Bronchial smooth muscle cell (primary cell): ENCODE measurements around the gene CRABP2. TPM values are rescaled to one million over a fixed set of nuclear protein-coding genes. Genes with fewer than 3 reads are reported as not detected.

Source experiments
- total RNA-seq: library from RNA; depleted of rRNA; stranded (reverse); fragments of >200 nt; gene quantifications from 2 replicates; pipeline ENCODE4 v1.2.1, GENCODE V29; 2014

CRABP2 gene
- total RNA-seq = 80.6 and 167 TPM in 2 replicates

GRCh38 chr1:156705321-156705917 is at the start of gene CRABP2:
Gene CRABP2, minus strand, starts transcription at chr1:156705583. Its CDS starts 137 bp downstream, at chr1:156705446.

GRCh38 chr1:156751451-156751756 is 46.0 kb upstream of the CRABP2 start, which contains the start of gene HDGF:
Gene HDGF, minus strand, starts transcription at chr1:156751675. Its CDS starts 246 bp downstream, at chr1:156751429.

GRCh38 chr1:156740741-156741480 is 35.5 kb upstream of the CRABP2 start, which contains the start of gene MRPL24:
Gene MRPL24, minus strand, starts transcription at chr1:156741088. Its CDS starts 2,384 bp downstream, at chr1:156738704.

GRCh38 chr1:156728599-156729462 is 23.4 kb upstream of the CRABP2 start, which contains the start of gene ISG20L2:
Gene ISG20L2, minus strand, starts transcription at chr1:156728766. Its CDS starts 1,114 bp downstream, at chr1:156727652.

GRCh38 chr1:156727926-156728598 is 22.7 kb upstream of the CRABP2 start, which contains the start of gene METTL25B:
Gene METTL25B, plus strand, starts transcription at chr1:156728469. Its CDS starts 636 bp downstream, at chr1:156729105.

DNA sequence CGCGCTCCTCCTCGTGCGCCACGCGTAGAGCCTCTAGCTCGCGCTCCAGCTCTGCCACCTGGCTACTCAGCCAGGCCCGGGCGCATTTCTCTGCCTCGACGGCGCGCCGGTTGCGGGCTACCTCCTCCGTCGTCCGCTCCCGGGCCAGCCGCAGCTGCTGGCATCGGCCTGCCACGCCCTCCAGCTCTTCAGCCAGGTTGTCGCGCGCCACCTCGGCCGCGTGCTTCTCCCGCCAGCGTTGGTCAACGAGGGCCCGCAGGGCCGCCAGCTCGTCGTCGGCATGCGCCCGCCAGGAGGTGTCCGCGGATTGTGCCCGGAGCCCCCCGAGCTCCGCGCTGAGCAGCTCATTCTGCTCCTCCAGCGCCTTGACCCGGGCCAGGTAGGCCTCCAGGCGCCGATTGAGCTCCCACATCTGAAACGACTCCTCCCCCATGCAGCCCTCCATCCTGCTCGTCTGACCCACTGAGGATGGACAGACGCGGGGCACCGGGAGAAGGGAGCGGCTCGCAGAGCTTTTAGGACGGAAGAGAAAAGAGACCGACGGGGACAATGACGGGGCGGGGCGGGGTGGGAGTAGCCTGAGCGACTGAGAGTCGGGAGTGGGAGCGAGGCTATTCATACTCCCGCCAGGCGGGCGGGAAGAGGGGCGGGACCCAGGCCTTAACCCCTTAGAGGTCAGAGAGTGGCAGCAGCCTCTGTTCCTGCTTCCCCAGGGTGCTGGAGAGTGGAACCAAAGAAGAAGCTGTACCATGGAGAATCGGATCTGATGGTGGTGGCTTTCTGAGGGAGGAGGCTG is 28.4 kb downstream of the CRABP2 start, which contains the start of gene NES:
TSS of gene NES (minus strand) at position 588 of the 796 bp plus-strand sequence. CDS start at position 445, 143 bp downstream.

Other genes starting within 250 kb of the CRABP2 start
- 3.6 and 4.5 TPM in 2 replicates for gene MEF2D, start 204.8 kb downstream of the CRABP2 start, total RNA-seq
- gene IQGAP3, start 133.0 kb downstream of the CRABP2 start, total RNA-seq = 1.3 and 3.6 TPM in 2 replicates
- not detected in 2 replicates for gene TTC24, start 125.9 kb downstream of the CRABP2 start, total RNA-seq
- gene NAXE, start 113.8 kb downstream of the CRABP2 start, total RNA-seq = 36.7 and 56.6 TPM in 2 replicates
- 5.4 and 8.2 TPM in 2 replicates for gene GPATCH4, start 104.1 kb downstream of the CRABP2 start, total RNA-seq
- 0.16 TPM in 1 of 2 replicates, not detected in the other for gene HAPLN2, start 86.2 kb downstream of the CRABP2 start, total RNA-seq
- gene BCAN, start 63.5 kb downstream of the CRABP2 start, total RNA-seq = not detected in 2 replicates
- 30.8 and 63.4 TPM in 2 replicates for gene NES, start 28.2 kb downstream of the CRABP2 start, total RNA-seq
- 11.0 and 12.9 TPM in 2 replicates for gene METTL25B, start 22.9 kb upstream of the CRABP2 start, total RNA-seq
- gene ISG20L2, start 23.2 kb upstream of the CRABP2 start, total RNA-seq = 5.1 and 5.5 TPM in 2 replicates
- gene MRPL24, start 35.5 kb upstream of the CRABP2 start, total RNA-seq = 41.3 and 43.3 TPM in 2 replicates
- 98.5 and 133 TPM in 2 replicates for gene HDGF, start 46.1 kb upstream of the CRABP2 start, total RNA-seq
- 6.4 and 9.5 TPM in 2 replicates for gene PRCC, start 62.0 kb upstream of the CRABP2 start, total RNA-seq
- gene SH2D2A, start 111.3 kb upstream of the CRABP2 start, total RNA-seq = 0.32 TPM in 1 of 2 replicates, not detected in the other
- under 0.01 TPM in 1 of 2 replicates, not detected in the other for gene INSRR, start 153.5 kb upstream of the CRABP2 start, total RNA-seq
- gene NTRK1, start 155.3 kb upstream of the CRABP2 start, total RNA-seq = 0.09 and 0.16 TPM in 2 replicates
- 0.09 and 2.5 TPM in 2 replicates for gene PEAR1, start 188.1 kb upstream of the CRABP2 start, total RNA-seq
- gene LRRC71, start 215.0 kb upstream of the CRABP2 start, total RNA-seq = not detected in 2 replicates